GM21576 (cell line): Measurements from ENCODE around the gene YPEL1.
"Not testable (repeated sequence)": the region's sequence is repeated elsewhere in the genome, so short reads cannot be mapped to it uniquely, and the experiment has no call there.

Source experiments
- ATAC-seq: cut with Tn5 transposase; IDR thresholded peaks from one replicate; pipeline ENCODE4 v1.9.1; 2021; ENCODE audit warnings: mild to moderate bottlenecking, moderate library complexity; ENCODE audit not compliant: unreplicated experiment

YPEL1 gene

GRCh38 chr22:21724496-21724895 is 11.1 kb downstream of the YPEL1 start:
- not testable (repeated sequence) for ATAC-seq

- ATAC-seq, result not testable (repeated sequence)
These were observed 14.3 kb downstream of the YPEL1 start for GRCh38 chr22:21721195-21721852.

- ATAC-seq, result not testable (repeated sequence)
These were observed 15.3 kb downstream of the YPEL1 start for GRCh38 chr22:21720191-21720859.

- no peak for ATAC-seq
These were observed 16.6 kb downstream of the YPEL1 start for GRCh38 chr22:21719024-21719423.

- no peak for ATAC-seq
These were observed 17.1 kb downstream of the YPEL1 start for GRCh38 chr22:21718499-21718898.

- not testable (repeated sequence) for ATAC-seq
These were observed 19.0 kb downstream of the YPEL1 start for GRCh38 chr22:21716395-21717122.

GRCh38 chr22:21714786-21715185 is 20.8 kb downstream of the YPEL1 start:
- no peak for ATAC-seq

- ATAC-seq, result no peak
These were observed 21.4 kb downstream of the YPEL1 start for GRCh38 chr22:21714059-21714770.

- ATAC-seq, result no peak
These were observed 22.1 kb downstream of the YPEL1 start for GRCh38 chr22:21713428-21714058.

GRCh38 chr22:21712751-21713427 is 22.7 kb downstream of the YPEL1 start:
- no peak for ATAC-seq

- ATAC-seq, result no peak
These were observed 23.7 kb downstream of the YPEL1 start for GRCh38 chr22:21711851-21712250.

- ATAC-seq, result no peak
These were observed 25.4 kb downstream of the YPEL1 start for GRCh38 chr22:21710156-21710555.

GRCh38 chr22:21709688-21710087 is 25.9 kb downstream of the YPEL1 start:
- ATAC-seq, result no peak

GRCh38 chr22:21708960-21709359 is 26.6 kb downstream of the YPEL1 start:
- ATAC-seq, result no peak

- ATAC-seq, result no peak
These were observed 27.9 kb downstream of the YPEL1 start for GRCh38 chr22:21707677-21708076.

- no peak for ATAC-seq
These were observed 31.8 kb downstream of the YPEL1 start for GRCh38 chr22:21703684-21704316.

- no peak for ATAC-seq
These were observed 32.6 kb downstream of the YPEL1 start for GRCh38 chr22:21702700-21703683.

GRCh38 chr22:21702094-21702493 is 33.5 kb downstream of the YPEL1 start:
- no peak for ATAC-seq
